Left hindlimb (tissue), 1 donor: Measurements from ENCODE around the gene NFIA.

Experiments
- DNase-seq: peaks from one replicate; pipeline ENCODE4 v3.0.0-alpha.2; 2018

The NFIA gene

DNA sequence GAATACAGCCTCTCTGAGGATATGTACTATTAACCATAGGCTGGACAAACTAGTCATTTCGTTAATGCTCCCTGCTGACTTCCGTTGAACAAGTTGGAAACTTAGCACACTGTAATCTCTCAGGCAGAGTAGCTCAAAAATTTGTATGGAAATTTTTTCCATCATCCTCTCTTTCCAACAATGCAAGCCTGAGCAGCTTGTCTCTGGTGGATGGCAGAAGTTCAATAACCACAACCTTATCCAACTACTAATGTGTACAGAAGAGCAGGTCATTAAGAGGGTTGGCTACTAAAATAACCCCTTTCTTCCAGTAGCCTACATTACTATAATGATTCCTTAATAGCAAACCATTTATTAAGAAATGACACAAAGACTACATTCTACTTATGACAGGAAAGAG lies 262.3 kb downstream of the NFIA start:
- no peak for DNase-seq

DNA sequence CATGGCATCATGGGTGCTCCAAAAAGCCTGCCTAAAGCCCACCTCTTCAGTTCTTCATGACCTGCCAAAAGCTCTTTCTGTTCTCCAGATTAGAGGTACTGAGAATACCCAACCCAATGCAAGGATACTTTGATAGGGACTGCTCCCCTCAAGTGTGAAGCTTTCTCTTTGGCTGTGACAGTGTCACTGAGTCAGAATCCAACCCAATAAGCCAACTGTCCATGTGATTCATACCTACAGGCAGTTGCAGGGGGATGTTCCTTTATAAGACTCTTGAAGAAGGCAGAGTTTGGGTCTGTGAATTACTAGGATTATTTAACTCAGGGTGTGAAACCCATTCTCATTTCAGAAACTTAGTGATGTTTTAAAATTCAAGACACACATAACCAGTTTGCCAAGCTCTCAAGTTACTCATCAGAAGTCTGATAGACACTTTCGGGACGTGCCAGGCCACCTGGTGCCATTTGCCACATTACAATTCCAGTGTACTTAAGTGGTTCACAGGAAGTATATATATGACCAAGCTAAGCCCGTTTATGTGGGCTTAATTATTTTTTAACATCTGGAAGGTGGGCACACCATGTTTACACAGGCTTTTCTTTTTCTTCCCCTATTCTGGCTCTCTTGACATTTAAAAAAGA lies 265.8 kb downstream of the NFIA start:
- DNase-seq = no peak

DNA sequence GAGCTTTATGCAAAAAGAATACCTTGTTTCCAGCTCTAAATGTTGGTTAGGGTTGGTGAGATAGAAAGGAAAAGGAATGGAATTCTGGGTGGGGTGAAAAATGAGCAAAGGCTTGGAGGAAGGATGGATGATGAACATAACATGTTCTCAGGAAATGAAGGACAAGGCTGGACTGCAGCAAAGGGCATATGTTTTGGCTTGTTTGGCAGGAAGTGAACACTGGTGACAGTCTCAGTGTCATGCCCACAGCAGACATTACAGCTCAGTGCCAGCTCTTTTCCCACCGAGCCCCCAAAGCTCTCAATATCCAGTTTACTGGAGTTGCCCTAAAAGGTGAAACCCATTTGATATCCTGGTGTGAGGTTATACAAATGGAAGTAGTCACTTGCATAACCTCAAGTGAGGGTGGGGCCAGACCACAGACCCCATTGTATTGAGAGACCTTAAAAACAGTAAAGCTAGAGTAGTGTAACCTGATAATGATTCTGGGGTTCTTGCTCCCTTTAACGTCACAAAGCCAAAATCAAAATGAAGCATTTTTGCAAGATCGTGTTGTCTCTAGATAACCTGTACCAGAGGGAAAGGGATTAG lies 270.6 kb downstream of the NFIA start:
- no peak for DNase-seq

DNA sequence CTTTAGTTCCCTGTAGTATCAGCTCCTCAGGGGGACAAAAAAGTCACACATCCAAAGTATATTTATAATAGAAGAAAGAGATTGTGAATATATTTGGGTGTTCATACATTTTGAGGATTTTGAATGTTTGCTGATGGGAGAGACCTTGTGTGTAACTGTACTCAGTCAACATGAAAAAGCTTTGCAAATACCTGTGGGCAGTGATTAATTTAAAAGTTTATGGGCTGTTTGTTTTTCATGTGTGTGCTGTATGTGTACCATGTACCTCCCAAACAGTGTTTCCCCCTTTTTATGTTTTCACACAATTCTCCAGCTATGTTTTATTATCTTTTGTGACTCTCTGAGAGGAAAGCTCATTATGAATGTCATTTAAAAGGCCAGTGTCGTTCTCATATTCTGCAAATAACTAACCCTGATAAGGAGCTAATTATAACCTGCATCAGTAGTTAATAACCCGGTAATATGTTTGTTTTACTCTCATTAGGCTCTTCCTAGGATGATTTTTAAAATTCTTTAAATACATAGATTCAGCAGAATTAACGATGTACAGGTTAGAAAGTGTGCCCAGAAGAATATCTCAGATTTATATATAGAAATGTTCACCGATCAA lies 271.5 kb downstream of the NFIA start:
- no peak for DNase-seq

DNA sequence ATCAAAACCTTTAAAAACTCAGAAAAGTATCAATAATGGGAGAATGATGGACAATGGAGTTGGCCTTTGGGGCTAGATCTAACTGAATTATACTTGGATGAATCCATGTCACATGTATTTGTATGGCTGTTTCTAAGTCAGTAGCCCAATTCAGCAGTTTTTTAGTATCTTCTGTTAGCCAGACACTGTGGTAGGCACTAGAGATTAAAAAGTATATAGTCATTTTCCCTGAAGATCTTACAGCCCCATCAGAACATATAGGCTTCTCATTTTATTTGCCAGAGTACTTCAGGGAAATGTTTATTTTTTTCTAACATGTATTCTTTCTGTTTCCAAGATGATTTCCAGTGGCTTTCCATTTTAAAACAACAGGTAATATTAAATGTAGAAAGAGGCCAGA lies 273.7 kb downstream of the NFIA start:
- DNase-seq = no peak

DNA sequence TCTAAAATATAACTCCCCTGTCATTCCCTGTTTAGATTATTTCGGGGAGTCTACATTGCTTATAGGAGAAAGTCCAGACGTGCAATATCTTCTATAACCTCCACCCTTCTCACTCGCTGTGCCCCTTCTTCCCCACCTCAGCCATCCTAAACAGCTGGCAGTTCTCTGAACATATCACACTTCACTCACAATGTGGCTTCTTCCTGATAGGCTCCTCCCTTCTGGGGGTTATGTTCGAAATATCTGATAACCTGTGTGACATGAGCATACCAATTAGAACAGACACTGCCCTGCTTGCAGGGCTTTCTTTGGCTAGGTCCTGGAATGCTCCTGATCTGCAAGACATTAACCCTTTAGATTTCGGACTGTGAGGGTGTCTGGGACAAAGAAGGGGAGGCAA lies 274.6 kb downstream of the NFIA start:
- DNase-seq = no peak

GRCh38 chr1:61357539-61357938 lies 275.2 kb downstream of the NFIA start:
- no peak for DNase-seq

- DNase-seq = no peak
These were observed 276.6 kb downstream of the NFIA start for GRCh38 chr1:61358770-61359455.

- no peak for DNase-seq
These were observed 279.6 kb downstream of the NFIA start for GRCh38 chr1:61361931-61362330.

- DNase-seq = no peak
These were observed 280.0 kb downstream of the NFIA start for GRCh38 chr1:61362351-61362750.

DNA sequence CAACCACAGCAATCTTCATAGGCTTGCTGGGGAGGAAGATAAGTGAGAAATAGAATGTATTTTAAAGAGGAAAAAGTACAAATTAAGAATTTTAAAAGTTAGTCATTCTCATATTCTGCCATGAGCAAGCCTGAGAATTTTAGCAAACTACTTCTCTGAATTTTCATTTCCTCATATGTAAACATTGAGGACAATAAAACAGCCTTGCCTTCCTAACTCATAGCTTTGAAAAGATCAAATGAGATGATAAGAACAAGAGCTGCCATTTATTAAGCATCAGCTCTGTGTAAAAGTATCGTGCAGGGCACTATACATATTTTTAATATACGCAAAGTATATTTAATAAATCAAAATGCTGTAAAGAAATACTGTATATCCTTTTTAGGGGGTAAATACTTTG lies 286.0 kb downstream of the NFIA start:
- DNase-seq = no peak

DNA sequence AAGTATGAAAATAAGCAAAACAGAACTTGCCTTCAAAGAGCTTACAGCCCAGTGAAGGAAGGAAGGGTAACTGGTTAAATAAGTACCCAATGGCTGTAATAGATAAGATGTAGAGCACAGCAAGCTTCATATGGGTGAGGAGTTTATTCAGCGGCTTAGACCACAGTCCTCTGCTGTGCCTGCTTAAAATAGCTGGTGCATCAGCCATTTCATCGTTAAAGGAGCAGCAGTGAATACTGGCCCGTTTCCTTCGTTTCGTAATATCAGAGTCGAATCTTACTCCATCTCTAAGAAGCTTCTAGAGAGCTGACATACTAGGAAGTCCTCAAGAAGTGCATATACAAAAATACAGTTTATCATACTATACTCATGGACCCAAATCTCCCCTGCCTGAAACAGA lies 286.5 kb downstream of the NFIA start:
- DNase-seq = no peak

- DNase-seq = no peak
These were observed 288.0 kb downstream of the NFIA start for GRCh38 chr1:61370177-61370912.

- DNase-seq = no peak
These were observed 288.5 kb downstream of the NFIA start for GRCh38 chr1:61370913-61371279.

DNA sequence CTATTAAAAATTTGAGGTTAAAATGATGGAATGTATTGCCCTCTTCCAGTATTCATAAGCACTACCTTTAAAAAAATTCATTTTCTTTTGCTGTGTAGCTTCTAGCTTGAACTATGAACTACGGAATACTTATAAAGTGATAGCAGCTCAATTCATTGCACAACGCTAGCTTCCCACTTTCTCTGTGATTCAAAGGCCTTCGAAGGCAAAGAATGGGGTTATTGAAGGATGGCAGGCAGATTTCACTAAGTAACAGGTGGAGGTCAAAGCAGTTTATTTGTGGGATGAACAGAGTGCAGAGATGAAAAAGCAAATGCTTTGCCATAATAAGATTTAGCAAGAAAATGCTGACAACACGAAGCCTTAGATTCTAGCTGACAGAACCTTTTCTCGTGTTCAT lies 290.6 kb downstream of the NFIA start:
- DNase-seq = no peak

- DNase-seq = no peak
These were observed 291.8 kb downstream of the NFIA start for GRCh38 chr1:61374156-61374555.

DNA sequence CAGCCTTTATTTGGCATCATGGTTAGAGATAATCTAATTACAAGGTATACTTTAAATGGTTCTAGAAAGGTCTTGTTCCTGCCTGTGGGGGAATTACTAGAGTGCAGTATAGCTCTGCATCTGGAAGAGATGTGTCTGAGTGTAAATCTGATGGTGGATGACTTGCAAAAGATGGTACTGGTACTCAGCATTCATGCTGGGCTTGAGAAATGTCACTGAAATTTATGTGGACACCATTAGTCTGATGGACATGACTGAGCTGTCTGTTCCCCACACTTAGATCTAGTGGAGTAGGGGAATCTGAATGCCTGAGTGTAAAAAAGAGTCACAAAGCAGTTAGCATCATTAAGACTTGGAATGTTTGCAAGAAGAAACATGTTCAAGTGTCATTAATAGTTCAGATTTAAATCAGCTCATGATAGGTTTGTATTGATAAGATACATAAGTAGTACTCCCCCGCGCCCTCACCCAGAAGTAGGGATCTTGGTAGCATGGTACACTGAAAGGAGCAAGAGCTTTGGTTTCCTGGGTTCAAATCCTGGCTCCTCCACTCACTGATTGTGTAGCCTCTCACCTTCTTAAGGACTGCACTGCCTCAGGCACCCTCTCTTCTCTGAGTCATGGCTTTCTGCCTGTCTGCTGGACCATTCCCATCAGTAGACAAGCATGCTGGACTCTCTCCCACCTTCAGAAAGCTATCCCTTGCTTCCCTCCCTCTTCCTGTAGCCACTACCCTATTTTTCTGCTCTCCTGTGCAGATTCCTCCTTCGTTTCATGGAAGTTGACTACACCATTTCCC lies 292.9 kb downstream of the NFIA start:
- no peak for DNase-seq

DNA sequence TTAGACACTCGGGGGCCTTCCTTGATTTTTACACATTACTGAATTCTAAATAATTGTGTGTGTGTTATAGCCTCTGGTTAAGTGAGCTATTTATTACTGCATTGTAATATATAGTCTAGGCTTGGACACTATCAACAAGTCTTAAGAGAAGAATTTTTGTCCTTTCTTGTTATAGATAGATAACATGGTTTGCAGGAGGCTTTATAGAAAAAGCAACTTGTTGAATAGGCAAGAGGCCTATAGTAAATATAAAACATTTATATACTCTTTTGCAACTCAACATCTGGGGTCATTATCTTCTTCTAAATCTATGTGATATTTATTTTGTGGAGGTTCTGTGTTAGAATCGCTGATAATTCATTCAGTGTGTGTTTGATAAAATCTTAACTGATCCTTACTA lies 293.8 kb downstream of the NFIA start:
- DNase-seq = no peak

- DNase-seq = no peak
These were observed 295.0 kb downstream of the NFIA start for GRCh38 chr1:61377242-61377958.

GRCh38 chr1:61378494-61379180 lies 296.3 kb downstream of the NFIA start:
- no peak for DNase-seq

DNA sequence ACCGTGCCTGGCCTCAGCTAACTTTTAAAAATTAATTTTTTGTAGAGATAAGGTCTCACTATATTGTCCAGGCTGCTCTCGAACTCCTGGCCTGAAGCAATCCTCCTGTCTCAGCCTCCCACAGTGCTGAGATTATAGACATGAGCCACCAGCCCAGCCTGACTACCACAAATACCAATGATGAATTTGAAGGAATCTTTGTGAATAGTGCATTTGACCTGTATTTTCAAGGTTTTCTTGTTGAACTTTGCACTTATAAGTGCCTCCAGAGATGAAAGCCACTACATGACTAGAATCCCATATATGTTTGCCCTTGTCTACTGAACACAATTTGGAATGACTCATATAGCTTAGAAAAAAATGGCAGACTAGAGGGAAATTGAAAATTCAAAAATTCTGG lies 297.3 kb downstream of the NFIA start:
- DNase-seq = no peak
